Measurements from ENCODE around the gene KDM4B.
"Not testable (repeated sequence)": the region's sequence is repeated elsewhere in the genome, so short reads cannot be mapped to it uniquely, and the experiment has no call there.

KDM4B gene

GRCh38 chr19:5191091-5191490 lies 222.2 kb downstream of the KDM4B start:
- H3K4me3 ChIP-seq (ENCODE audit: low read length), result no peak overlapping the region
- no peak overlapping the region for H3K9ac ChIP-seq (ENCODE audit: low read length)
- no peaks in the 10 kb centered on the region for H3K27me3 ChIP-seq (ENCODE audit: control insufficient read depth, insufficient read depth, low read length)
- no peaks in the 10 kb centered on the region for H3K36me3 ChIP-seq (ENCODE audit: control insufficient read depth, insufficient read depth, low read length)
- H3K4me1 ChIP-seq (ENCODE audit: control insufficient read depth, insufficient read depth, low read length), result no peaks in the 10 kb centered on the region
- H3K27ac ChIP-seq (ENCODE audit: low read depth, low read length), result no peak overlapping the region

- Histone ChIP-seq H3K27ac (ENCODE audit: low read depth, low read length) (no peak overlapping the region), H3K27me3 (ENCODE audit: control insufficient read depth, insufficient read depth, low read length) (no peaks in the 10 kb centered on the region), H3K36me3 (ENCODE audit: control insufficient read depth, insufficient read depth, low read length) (no peaks in the 10 kb centered on the region), H3K4me3 (ENCODE audit: low read length) (no peak overlapping the region), H3K4me1 (ENCODE audit: control insufficient read depth, insufficient read depth, low read length) (no peaks in the 10 kb centered on the region), H3K9ac (ENCODE audit: low read length) (no peak overlapping the region)
Measured at GRCh38 chr19:5192568-5192967, 223.7 kb downstream of the KDM4B start.

- H3K4me1 ChIP-seq (ENCODE audit: control insufficient read depth, insufficient read depth, low read length), result no peaks in the 10 kb centered on the region
- no peaks in the 10 kb centered on the region for H3K36me3 ChIP-seq (ENCODE audit: control insufficient read depth, insufficient read depth, low read length)
- no peaks in the 10 kb centered on the region for H3K27me3 ChIP-seq (ENCODE audit: control insufficient read depth, insufficient read depth, low read length)
- H3K4me3 ChIP-seq (ENCODE audit: low read length), result no peak overlapping the region
- no peak overlapping the region for H3K9ac ChIP-seq (ENCODE audit: low read length)
- H3K27ac ChIP-seq (ENCODE audit: low read depth, low read length), result no peak overlapping the region
Measured at GRCh38 chr19:5193192-5193591, 224.3 kb downstream of the KDM4B start.

- Histone ChIP-seq H3K9ac (ENCODE audit: low read length) (no peak overlapping the region), H3K27ac (ENCODE audit: low read depth, low read length) (no peak overlapping the region), H3K36me3 (ENCODE audit: control insufficient read depth, insufficient read depth, low read length) (no peaks in the 10 kb centered on the region), H3K27me3 (ENCODE audit: control insufficient read depth, insufficient read depth, low read length) (no peaks in the 10 kb centered on the region), H3K4me1 (ENCODE audit: control insufficient read depth, insufficient read depth, low read length) (no peaks in the 10 kb centered on the region), H3K4me3 (ENCODE audit: low read length) (no peak overlapping the region)
Measured at GRCh38 chr19:5194641-5195040, 225.7 kb downstream of the KDM4B start.

GRCh38 chr19:5195587-5195986 lies 226.7 kb downstream of the KDM4B start:
- not testable (repeated sequence) for H3K27ac ChIP-seq (ENCODE audit: low read depth, low read length); H3K4me1 ChIP-seq (ENCODE audit: control insufficient read depth, insufficient read depth, low read length); H3K9ac ChIP-seq (ENCODE audit: low read length); H3K27me3 ChIP-seq (ENCODE audit: control insufficient read depth, insufficient read depth, low read length); H3K4me3 ChIP-seq (ENCODE audit: low read length); H3K36me3 ChIP-seq (ENCODE audit: control insufficient read depth, insufficient read depth, low read length)

GRCh38 chr19:5196832-5197231 lies 227.9 kb downstream of the KDM4B start:
- Histone ChIP-seq H3K27me3 (ENCODE audit: control insufficient read depth, insufficient read depth, low read length) (no peaks in the 10 kb centered on the region), H3K4me1 (ENCODE audit: control insufficient read depth, insufficient read depth, low read length) (no peaks in the 10 kb centered on the region), H3K36me3 (ENCODE audit: control insufficient read depth, insufficient read depth, low read length) (no peaks in the 10 kb centered on the region), H3K4me3 (ENCODE audit: low read length) (no peak overlapping the region), H3K9ac (ENCODE audit: low read length) (no peak overlapping the region), H3K27ac (ENCODE audit: low read depth, low read length) (no peak overlapping the region)

- Histone ChIP-seq H3K27ac (ENCODE audit: low read depth, low read length) (no peak overlapping the region), H3K4me3 (ENCODE audit: low read length) (no peak overlapping the region), H3K36me3 (ENCODE audit: control insufficient read depth, insufficient read depth, low read length) (no peaks in the 10 kb centered on the region), H3K27me3 (ENCODE audit: control insufficient read depth, insufficient read depth, low read length) (no peaks in the 10 kb centered on the region), H3K9ac (ENCODE audit: low read length) (no peak overlapping the region), H3K4me1 (ENCODE audit: control insufficient read depth, insufficient read depth, low read length) (no peaks in the 10 kb centered on the region)
Measured at GRCh38 chr19:5200844-5201243, 231.9 kb downstream of the KDM4B start.

- Histone ChIP-seq H3K36me3 (ENCODE audit: control insufficient read depth, insufficient read depth, low read length) (peaks cover 3% of the 10 kb centered on the region), H3K27me3 (ENCODE audit: control insufficient read depth, insufficient read depth, low read length) (no peaks in the 10 kb centered on the region), H3K4me1 (ENCODE audit: control insufficient read depth, insufficient read depth, low read length) (no peaks in the 10 kb centered on the region), H3K27ac (ENCODE audit: low read depth, low read length) (no peak overlapping the region), H3K4me3 (ENCODE audit: low read length) (no peak overlapping the region), H3K9ac (ENCODE audit: low read length) (no peak overlapping the region)
Measured at GRCh38 chr19:5202553-5202952, 233.6 kb downstream of the KDM4B start.

Data from rectal smooth muscle tissue (tissue), 1 donor.